Medulla oblongata (tissue), 1 donor: Measurements from ENCODE around the gene SACM1L.
"Not testable (repeated sequence)": the region's sequence is repeated elsewhere in the genome, so short reads cannot be mapped to it uniquely, and the experiment has no call there.

ENCODE experiments used
- DNase-seq: peaks from one replicate; pipeline ENCODE4 v3.0.0-alpha.2; 2015; ENCODE audit errors: extremely low spot score

The SACM1L gene

DNA sequence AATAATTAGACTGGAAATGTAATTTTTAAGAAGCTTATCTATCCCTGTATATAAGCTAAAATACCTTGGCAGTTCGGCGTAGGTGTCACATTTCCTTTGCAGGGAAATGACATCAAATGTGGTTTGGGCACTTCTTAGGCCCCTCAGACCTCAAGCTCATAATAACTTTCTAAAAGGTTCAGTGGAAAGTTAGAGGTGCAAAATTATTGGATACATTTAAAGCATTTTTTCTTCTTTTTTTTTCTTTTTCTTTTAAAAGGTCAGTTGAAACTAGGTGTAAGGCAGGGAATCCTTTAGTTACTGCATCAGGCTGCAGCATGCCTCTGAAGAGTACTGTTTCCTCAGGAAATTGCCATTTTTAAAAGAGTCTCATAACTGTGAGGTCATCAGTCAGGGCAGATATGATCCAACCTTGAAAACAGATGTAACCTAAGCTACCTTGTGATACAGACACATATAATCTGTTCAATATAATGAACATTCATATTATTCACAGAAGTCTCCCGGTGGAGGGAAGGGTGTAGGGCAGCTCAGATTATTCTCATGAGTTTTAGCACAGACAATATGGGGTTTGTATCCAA, 4.8 kb downstream of the SACM1L start:
- no peak for DNase-seq

DNA sequence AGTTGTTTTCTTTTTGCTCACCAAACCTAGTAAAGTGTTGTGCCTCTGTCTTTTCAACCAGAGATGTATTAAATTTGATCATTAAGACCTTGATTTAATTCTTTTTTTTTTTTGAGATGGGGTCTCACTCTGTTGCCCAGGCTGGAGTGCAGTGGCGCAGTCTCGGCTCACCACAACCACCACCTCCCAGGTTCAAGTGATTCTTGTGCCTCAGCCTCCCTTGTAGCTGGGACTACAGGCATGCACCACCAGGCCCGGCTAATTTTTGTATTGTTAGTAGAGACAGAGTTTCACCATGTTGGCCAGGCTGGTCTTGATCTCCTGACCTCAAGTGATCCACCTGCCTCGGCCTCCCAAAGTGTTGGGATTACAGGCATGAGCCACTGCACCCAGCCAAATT, 6.0 kb downstream of the SACM1L start:
- not testable (repeated sequence) for DNase-seq

DNA sequence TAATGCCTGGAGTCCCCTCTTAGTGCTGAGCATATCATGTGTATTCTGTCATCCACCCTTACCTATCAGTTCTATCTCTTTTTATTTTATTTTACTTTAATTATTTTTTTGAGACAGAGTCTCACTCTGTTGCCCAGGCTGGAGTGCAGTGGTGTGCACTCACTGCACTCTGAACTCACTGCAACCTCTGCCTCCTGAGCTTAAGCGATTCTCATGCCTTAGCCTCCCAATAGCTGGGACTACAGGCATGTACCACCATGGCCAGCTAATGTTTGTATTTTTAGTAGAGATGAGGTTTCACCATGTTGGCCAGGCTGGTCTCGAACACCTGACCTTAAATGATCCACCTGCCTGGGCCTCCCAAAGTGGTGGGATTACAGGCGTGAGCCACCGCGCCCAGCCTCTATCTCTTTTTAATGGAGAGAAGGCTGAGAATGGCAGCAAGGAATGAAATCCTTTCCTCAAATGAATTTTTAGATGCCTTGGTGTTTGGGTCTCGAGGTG, 11.4 kb downstream of the SACM1L start:
- no peak for DNase-seq

DNA sequence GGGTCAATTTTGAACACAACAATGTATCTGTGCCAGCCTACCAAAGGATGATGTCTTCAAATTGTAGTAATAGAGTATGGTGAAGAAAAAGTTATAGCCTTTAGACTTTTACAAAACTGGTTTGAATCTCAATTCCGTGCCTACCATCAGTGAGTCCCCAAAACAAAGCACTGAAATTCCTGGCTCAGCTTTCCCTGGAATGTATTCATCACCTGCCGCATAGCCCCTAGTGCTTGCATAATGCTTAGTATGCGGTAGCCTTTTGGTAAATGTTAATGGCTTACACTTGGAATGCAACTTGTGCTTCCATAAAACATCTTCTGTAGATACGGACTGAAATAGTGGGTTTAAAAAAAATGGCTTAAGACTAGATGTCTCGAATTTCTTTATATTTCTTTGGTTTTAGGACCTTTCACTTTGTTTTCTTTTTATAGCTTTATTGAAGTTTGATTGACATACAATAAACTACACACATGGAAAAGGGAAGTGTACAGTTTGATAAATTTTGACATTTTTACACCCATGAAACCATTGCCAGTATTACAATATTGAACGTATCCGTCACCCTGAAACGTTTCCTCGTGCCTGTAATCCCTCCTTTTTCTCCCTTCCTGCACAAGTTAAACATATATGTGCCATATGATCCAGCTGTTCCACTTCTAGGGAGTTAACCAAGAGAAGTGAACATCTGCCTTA, 12.1 kb downstream of the SACM1L start:
- no peak for DNase-seq

DNA sequence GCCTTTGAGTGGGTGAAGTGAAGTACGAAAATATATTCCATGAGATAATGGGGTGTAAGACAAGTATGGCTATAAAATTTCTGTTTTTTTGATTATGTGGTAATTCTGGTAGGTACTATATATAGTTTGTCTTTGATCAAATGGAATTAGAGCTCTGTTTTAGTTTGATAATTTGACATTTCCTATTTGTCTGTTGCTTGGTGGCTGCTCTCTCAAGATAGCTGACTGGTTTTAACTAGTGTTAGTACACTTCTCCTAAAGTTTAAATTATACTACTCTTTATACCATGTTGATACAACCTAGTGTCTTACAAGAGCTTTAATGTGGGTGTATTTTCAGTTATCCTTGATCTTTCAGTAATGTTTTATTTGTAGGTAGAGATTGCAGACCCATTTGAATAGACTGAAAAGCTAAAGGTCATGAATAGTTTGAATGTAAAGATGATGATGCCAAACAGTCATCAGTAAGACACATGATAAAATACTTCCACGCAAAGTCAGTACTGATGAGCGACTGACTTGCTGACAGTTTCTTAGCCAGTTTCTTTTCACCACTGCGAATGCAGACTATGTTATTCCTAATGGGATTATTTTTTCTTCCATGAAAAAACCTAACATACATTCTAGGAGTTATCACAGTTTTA, 15.2 kb downstream of the SACM1L start:
- no peak for DNase-seq

DNA sequence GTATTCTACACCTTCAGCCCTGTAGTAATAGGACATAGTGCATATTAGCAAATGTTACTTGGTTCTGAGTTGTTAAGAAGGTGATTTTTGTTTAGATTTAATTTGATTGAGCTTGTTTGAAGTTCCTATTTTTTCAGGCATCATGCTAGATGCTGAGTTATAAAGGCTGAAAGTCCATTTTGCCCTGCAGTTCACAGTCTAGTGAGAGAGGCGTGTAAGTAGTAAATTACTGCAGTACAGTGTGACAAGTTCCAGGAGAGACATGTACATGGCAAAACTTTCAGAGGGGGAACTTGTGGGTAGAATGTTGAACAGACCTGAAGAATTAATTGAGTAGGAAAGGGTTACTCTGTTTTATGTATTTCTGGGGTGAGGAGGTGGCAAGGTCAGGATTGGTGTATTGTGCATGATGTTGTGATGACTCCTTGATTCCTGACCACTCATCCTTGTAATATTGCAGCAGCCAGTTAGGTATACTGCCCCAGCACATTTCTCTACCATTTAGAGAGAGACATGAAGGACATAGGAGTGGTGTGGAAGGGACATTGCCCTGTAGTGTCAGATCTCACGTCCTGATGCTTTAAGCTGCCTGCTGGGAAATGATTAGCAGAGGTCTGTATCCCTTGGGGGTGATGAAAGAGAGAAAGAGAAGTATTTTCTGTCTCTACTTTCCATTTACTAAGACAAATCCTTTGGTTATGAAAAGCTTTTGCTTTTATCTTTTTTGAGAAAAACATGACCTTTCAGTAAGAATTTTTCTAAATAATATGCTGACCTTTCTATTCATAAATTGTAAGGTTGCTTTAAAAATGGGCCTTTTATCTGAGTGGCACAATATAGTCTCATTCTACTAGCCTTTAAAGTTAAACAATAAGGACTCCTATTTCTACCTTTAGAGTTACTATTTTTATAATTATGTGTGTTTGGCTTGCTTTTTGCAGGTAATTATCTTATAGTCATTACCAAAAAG, 16.9 kb downstream of the SACM1L start:
- DNase-seq, result no peak

DNA sequence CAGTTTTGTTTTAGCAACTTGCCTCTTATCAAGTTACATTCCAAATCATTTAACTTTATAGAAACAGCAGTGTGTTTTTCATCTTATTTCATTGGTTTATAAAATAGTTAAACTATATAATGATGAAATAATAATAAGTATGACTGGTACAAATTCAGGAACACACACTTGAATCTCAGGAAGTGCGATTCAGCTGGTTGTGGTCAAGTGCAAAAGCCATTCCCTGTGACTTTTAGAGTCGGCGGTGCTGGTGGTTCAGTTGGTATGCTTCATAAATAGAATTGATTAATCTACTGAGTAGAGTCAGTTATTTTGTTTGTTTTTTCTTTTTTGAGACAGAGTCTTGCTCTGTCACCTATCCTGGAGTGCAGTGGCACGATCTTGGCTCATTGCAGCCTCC, 22.7 kb downstream of the SACM1L start:
- DNase-seq, result no peak

DNA sequence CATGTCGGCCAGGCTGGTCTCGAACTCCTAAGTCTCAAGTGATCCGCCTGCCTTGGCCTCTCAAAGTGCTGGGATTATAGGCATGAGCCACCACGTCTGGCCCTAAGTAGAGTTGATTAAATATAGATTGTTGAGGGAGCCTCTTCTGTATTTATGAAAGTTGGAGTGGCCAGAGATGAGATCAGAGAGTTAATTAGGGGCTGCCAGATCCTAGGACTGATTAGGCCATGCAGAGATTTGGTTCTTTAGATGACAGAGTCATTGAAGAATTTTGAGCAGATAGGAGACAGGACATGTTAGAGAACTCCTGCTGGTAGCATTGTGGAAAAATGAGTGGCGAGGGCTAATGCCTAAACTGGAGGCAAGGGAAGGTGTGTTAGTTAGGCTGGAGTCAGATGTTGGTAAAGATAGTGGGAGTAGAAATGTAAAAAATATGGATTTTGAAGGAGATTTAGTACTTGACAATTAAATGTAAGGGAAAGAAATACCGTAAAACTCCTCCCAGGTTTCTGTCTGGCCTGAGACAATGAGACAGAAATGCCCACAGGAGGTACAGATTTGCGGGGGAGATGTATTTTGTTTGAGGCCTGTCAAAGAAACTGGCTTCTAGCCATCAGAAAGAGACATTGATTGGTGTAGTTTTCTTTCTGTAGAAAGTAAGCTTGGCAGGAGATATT, 23.4 kb downstream of the SACM1L start:
- DNase-seq, result no peak

DNA sequence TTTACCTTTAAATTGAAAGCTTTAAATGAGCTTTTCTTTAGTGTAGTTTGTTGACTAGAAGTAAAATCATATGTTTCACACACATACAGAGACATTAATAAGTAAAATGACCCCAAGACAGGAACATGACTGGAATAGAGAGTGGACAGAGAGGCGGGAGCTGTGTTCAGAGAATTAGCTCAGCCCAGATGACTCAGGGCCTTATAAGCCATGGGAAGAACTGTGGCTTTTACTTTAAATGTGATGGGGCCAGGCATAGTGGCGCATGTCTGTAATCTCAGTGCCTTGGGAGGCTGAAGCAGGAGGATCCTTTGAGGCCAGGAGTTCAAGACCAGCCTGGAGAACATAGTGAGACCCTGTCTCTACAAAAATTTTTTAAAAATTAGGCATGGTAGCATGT, 26.7 kb downstream of the SACM1L start:
- no peak for DNase-seq

DNA sequence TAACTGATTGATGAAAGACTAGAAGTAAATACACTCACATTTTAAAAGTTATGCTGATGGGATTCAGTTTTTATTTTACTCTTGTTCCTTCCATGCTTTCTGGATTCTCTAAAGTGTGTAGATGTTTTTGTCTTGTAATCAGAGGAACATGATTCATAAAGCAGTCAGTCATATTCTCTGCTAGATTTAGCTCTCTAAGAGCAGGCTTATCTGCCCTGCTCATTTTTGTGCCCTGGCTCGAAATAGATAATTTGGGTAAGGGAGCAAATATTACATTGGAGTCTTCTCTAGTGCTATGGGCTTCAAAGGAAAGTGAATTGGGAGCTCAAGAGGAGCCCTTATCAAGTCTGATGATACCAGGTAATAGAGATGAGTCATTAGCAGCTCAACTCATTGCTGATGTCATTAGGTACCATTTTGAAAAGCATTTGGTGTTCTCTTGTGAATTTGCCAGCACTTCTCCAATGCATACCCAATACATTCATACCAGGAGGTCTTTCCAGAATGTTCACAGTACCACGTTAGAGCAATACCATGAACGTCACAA, 27.7 kb downstream of the SACM1L start:
- no peak for DNase-seq

DNA sequence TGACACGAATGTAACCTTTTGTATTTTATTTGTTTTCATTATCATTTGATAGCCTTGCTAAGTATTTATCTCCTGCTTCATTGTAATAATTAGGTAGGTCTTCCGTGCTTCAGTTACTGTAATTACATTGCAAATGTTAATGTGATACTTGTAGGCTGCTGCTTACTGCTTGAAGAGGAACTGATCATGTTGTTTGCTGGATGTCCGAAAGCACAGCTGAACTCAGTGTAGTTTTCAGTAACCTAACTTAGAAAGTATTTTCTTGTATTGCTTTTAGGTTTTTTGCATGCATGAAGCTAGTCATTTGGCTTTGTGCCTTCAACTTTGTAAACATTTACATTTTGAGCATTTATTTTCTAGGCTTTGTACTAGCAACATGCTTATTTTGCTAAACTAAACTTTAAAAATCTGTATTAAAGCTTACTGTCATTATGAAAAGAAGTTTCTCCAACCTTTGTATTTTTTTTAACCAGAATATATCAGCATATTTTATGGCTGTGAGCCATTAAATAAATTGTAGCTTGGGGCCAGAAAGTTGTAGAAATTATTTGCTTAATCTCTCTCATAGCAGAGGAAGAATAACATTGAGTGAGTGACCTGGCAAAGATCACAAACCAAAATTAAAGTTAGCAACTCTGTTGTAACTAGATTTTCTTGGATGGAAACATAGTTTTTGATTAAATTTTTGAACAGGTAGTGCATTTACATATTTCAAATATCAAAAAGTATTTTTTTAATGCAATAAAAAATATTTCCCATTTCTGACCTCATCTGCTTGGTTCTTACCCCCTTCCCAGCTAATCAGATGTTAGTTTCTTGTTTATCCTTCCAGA, 30.7 kb downstream of the SACM1L start:
- DNase-seq, result no peak

DNA sequence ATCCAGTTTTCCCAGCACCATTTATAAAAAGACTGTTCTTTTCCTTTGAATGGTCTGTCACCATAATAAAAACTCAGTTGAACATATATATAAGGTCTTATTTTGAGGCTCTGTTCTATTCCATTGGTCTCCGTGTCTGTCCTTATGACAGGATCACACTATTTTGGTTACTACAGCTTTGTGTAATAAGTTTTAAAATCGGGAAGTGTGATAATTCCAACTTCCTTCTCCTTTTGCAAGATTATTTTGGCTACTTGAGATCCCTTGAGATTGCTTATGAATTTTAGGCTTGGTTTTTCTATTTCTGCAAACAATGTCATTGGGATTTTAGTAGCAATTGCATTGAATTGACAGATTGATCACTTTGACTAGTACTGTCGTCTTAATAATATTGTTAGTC, 35.7 kb downstream of the SACM1L start:
- no peak for DNase-seq

DNA sequence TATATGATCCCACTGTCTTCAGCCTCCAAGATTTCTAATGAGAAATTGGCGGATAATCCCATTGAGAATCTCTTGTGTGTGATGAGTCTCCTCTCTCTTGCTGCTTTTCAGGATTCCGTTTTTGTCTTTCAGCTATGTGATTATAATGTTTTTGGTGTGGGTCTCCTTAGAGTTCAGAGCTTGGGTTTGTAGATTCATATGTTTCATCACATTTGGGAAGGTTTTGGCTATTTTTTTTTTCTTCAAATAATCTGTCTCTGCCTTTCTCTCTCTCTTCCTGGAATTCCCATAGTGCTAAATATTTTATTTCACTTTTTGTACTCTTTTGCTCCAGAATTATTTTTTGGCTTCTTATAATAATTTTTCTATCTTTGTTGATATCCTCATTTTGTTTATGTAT, 40.4 kb downstream of the SACM1L start:
- no peak for DNase-seq

DNA sequence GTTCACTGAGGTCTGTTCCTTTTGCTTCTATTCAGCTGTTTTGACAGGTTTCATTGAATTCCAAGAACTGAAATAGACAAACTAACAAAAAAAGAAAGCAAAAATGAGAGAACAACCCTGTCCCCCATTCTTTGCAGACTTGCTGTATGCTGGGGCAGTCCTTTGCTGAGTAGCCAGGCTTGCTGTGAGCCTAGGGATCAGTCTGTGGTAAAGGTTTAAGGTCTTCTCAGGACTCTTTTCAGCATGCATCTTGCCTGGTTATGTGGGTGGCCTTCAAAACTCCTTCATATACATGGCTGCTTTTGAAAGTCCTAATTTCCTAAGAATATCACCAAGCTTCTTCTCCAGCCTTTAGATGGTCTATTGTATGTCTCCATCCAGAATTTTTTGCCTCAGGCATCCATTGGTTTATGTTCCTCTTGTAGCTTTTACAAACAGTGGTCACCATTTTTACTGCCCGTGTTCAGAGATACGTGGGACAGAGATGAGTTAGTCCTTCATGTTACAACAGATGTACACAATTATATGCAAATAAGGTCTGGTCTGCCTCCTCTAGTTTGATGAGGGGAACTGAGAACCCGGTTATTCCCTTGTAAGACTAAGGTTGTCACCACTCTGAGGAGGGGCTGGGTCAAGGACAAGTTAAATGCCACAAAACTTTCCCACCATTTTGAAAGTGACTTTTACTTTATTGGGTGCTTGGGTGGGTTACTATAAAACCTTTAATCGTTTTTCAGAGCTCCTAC, 41.4 kb downstream of the SACM1L start:
- peak; percentile 19 for DNase-seq

DNA sequence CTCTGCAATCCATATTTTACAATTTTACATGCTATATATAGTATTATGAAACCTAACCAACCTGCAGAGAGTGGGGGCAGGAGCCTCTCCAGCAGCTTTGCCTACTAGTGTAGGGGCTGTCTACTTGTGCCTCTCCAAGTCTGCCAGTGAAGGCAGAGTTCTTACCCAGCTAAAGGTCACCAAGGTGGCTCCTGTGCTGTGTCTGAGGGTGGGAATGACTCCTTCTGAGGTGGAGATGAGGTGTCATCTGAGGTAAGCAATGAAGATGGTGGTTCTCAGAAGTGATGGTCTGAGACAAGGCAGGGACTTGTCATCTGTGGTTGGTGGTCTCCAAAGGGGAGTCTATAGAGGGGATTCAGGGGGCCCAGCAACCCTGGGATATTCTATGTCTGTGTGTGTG, 47.5 kb downstream of the SACM1L start:
- no peak for DNase-seq

DNA sequence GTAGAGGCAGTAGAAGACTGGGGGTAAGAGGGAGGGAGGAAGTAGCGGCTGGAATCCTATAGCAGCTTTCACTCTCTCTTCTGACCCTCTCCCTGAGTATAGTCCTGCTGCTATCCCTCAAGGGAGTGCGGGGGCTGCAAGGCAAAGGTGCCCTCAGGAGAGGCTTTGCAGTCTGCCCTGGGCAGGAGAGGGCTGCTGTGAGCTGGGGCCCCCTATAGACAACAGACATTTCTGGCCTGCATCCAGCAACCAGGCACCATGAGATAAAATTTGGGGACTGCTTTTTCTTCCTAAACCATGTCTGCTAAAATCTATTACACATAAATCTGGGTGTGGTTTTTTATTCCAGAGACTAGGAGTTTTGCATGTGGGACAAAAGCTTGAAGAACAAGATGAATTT, 48.0 kb downstream of the SACM1L start:
- DNase-seq, result no peak

DNA sequence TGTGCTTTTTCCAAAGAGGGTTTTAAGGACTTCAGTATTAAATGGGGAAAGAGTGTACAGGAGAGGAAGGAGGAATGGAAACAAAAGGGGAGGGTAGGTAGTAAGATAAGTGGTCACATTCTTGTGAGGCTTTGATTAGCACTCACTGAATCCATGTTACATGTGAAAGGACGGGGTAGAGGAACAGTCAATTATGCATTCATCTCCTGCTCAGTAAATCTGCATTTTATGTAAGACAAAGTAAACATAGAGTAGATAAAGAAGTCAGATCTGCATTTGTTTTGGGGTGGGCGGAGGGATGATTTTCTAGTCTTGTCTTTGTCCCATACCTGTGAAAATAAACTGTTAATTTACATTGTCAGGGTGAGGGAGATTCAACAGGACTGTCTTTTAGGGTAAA, 50.8 kb downstream of the SACM1L start:
- no peak for DNase-seq

DNA sequence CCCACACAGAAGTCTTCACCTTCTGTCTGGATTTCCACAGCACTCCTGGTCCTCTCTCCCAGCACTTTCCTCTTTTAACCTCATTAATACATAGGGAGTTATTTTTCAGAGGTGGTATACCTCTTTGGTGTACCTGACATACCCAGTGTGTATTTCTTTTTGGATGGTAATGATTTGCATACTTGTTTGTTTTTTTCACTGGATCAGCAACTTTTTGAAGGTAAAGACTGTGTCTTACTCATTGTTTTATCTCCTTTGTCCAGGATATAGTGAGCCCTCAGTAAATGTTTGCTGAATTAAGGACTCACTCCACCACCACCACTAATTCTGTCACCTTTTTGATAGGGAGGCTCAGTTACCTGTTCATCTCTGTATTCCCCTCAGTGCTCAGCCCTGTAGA, 52.1 kb downstream of the SACM1L start:
- no peak for DNase-seq

DNA sequence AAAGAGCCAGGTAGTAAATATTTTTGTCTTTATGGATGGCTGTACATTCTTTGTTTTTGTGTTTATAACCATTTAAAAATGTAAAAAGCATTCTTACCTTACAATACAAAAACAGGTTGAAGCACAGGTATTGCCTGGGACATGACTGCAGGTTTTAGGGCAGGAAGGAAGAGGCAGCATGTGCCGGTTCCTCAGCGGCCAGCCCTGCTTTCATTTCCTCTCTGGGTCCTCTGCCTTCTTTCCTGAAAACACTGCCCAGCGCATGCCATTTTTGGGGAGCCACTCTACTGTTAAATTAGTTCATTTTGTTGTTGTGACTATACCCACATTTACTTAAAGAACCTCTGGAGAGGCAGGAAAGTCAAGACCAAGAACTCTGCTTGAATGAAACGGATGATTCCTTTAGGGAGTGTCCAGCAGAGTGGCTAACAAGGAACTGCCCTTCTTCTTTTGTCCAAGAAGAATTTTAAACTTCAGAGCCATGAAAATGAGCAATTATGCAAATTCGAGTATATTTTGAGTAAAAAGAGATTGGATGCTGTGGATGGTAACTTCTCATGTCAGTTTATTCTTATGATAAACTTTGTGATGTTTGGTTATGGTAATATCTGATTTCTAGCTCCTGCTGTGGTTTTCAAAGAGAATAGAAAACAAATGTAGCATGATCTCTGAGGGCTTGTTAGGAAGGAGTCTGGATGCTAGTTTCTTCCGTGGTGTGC, 52.7 kb downstream of the SACM1L start:
- peak; percentile 19 for DNase-seq
